Neuron (in vitro differentiated cells): Measurements from ENCODE around the gene HOXB7.

Experiments used
- H2AFZ ChIP-seq: one replicate; pipeline ENCODE4 v1.6.1; 2013; ENCODE audit warnings: low read depth, mild to moderate bottlenecking, inconsistent platforms, low read length, moderate library complexity
- H3K27me3 ChIP-seq: one replicate; pipeline ENCODE4 v1.6.1; 2013; ENCODE audit warnings: low read length; ENCODE audit not compliant: insufficient read depth
- H3K36me3 ChIP-seq: one replicate; pipeline ENCODE4 v1.6.1; 2013; ENCODE audit warnings: low read length; ENCODE audit not compliant: insufficient read depth
- H3K4me1 ChIP-seq: one replicate; pipeline ENCODE4 v1.6.1; 2013; ENCODE audit warnings: low read length; ENCODE audit not compliant: insufficient read depth
- H3K4me3 ChIP-seq: 2 replicates; pipeline ENCODE4 v1.5.1; 2013; ENCODE audit warnings: mild to moderate bottlenecking, low read length, moderate library complexity
- H3K9me3 ChIP-seq: one replicate; pipeline ENCODE4 v1.6.1; 2013; ENCODE audit warnings: low read length

The HOXB7 gene

GRCh38 chr17:48589831-48590606 lies 20.8 kb downstream of the HOXB7 start, which contains the start of gene HOXB3:
HOXB3 (minus strand) TSS chr17:48590241; CDS start chr17:48552474, 37,767 bp downstream.
- Histone ChIP-seq H3K4me3 (no peak within 1 kb of the TSS), H2AFZ (no peak within 1 kb of the TSS), H3K27me3 (peaks cover 100% of the 10 kb centered on the region), H3K36me3 (no peaks in the 10 kb centered on the region), H3K4me1 (peaks cover 6% of the 10 kb centered on the region), H3K9me3 (no peaks in the 10 kb centered on the region)

GRCh38 chr17:48589060-48589830 lies 21.6 kb downstream of the HOXB7 start:
- no peak overlapping the region for H2AFZ ChIP-seq
- H3K27me3 ChIP-seq: peaks cover 98% of the 10 kb centered on the region
- H3K4me3 ChIP-seq: no peak overlapping the region
- H3K9me3 ChIP-seq: no peaks in the 10 kb centered on the region
- H3K36me3 ChIP-seq: no peaks in the 10 kb centered on the region
- peaks cover 6% of the 10 kb centered on the region for H3K4me1 ChIP-seq

- peaks cover 98% of the 10 kb centered on the region for H3K27me3 ChIP-seq
- no peak overlapping the region for H2AFZ ChIP-seq
- H3K9me3 ChIP-seq: no peaks in the 10 kb centered on the region
- no peaks in the 10 kb centered on the region for H3K36me3 ChIP-seq
- H3K4me1 ChIP-seq: peaks cover 6% of the 10 kb centered on the region
- no peak overlapping the region for H3K4me3 ChIP-seq
Observed at GRCh38 chr17:48588528-48588927, 22.3 kb downstream of the HOXB7 start.

DNA sequence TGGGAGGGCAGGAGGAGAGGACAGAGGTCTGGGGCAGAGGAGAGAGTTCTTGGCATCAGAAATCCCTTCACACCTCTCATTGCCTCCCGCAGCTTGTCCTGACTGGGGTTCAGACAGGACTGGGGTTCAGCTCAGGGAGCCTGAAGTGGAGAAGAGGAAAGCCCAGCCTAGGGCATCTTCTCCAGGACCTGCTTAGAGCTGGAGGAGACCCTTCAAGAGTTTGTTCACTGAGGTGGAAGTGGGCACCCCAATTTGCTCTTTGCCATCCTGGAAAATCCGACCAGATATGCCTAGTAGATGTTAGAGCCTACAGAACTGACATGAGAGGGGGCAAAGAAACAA lies 22.8 kb downstream of the HOXB7 start:
- peaks cover 98% of the 10 kb centered on the region for H3K27me3 ChIP-seq
- peaks cover 2% of the 10 kb centered on the region for H3K9me3 ChIP-seq
- H3K4me1 ChIP-seq: peaks cover 6% of the 10 kb centered on the region
- no peaks in the 10 kb centered on the region for H3K36me3 ChIP-seq
- no peak overlapping the region for H3K4me3 ChIP-seq
- no peak overlapping the region for H2AFZ ChIP-seq

DNA sequence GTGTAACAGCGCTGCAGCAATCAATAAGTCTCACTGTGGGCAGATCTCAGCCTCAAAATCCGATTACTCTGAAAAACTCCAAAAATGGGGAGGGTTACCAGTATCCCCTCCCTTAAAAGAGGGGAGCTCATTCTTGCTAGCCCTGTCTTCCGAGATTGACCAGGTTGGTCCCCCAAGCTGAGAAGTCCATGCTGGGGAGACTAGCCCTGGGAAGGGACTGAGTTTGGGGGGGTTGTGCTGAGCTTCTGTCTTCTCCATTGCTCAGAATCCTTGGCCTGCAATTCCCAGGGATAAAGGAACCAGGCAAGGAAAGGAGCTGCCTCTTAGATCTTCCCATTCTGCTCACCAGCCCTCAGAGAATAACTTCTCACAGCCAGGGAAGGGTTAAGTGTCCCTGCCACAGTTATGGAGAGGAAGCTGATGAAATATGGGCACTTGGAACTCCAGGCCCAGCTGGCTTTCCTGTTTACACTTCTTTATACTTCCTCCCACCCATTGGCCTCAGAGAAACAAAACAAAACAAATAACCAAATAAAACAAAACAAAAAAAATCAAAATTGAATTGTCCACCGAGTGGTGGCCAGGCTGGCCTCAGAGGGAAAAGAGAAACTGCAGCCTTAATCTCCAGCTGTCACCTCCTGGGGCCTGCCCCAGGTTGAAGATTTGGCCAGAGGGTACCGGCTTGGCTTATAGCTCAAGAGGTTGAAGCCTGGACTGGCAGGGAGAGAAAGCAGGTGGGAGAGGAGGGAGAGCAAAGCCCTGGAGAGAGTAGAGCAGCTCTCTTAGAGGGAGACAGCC lies 23.3 kb downstream of the HOXB7 start:
- Histone ChIP-seq H3K9me3 (peaks cover 2% of the 10 kb centered on the region), H3K4me1 (peaks cover 6% of the 10 kb centered on the region), H2AFZ (no peak overlapping the region), H3K36me3 (no peaks in the 10 kb centered on the region), H3K27me3 (peaks cover 98% of the 10 kb centered on the region), H3K4me3 (no peak overlapping the region)

GRCh38 chr17:48586355-48587258 lies 24.2 kb downstream of the HOXB7 start:
- no peaks in the 10 kb centered on the region for H3K36me3 ChIP-seq
- H3K4me3 ChIP-seq: no peak overlapping the region
- peaks cover 98% of the 10 kb centered on the region for H3K27me3 ChIP-seq
- no peak overlapping the region for H2AFZ ChIP-seq
- peaks cover 2% of the 10 kb centered on the region for H3K9me3 ChIP-seq
- H3K4me1 ChIP-seq: peaks cover 6% of the 10 kb centered on the region

GRCh38 chr17:48584223-48584741 lies 26.5 kb downstream of the HOXB7 start:
- peaks cover 6% of the 10 kb centered on the region for H3K4me1 ChIP-seq
- no peak overlapping the region for H3K4me3 ChIP-seq
- H3K9me3 ChIP-seq: peaks cover 2% of the 10 kb centered on the region
- no peaks in the 10 kb centered on the region for H3K36me3 ChIP-seq
- no peak overlapping the region for H2AFZ ChIP-seq
- peaks cover 98% of the 10 kb centered on the region for H3K27me3 ChIP-seq

- Histone ChIP-seq H3K27me3 (peaks cover 98% of the 10 kb centered on the region), H3K4me3 (no peak overlapping the region), H3K36me3 (no peaks in the 10 kb centered on the region), H2AFZ (no peak overlapping the region), H3K9me3 (peaks cover 2% of the 10 kb centered on the region), H3K4me1 (peaks cover 6% of the 10 kb centered on the region)
Observed at GRCh38 chr17:48583708-48584222, 27.1 kb downstream of the HOXB7 start.

DNA sequence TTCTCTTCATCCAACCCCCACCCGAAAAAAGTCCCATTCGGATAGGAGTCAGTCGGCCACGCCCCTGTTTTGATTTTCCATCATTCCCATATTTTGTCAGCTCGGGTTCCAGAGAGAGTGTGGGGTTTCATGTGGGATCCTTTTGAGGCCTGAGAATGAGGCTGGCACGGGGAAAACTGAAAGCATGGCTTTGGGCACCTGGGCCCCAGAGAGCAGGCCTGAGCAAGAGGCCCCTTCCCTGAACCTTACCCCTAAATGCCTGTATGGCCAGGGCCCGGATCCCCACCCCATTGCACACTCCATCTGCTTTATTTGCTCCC lies 28.1 kb downstream of the HOXB7 start:
- Histone ChIP-seq H3K9me3 (peaks cover 2% of the 10 kb centered on the region), H3K4me3 (no peak overlapping the region), H3K4me1 (peaks cover 6% of the 10 kb centered on the region), H2AFZ (no peak overlapping the region), H3K36me3 (no peaks in the 10 kb centered on the region), H3K27me3 (peaks cover 92% of the 10 kb centered on the region)

GRCh38 chr17:48579760-48580554 lies 30.9 kb downstream of the HOXB7 start:
- Histone ChIP-seq H2AFZ (no peak overlapping the region), H3K4me1 (no peaks in the 10 kb centered on the region), H3K36me3 (no peaks in the 10 kb centered on the region), H3K9me3 (peaks cover 2% of the 10 kb centered on the region), H3K4me3 (no peak overlapping the region), H3K27me3 (peaks cover 91% of the 10 kb centered on the region)

DNA sequence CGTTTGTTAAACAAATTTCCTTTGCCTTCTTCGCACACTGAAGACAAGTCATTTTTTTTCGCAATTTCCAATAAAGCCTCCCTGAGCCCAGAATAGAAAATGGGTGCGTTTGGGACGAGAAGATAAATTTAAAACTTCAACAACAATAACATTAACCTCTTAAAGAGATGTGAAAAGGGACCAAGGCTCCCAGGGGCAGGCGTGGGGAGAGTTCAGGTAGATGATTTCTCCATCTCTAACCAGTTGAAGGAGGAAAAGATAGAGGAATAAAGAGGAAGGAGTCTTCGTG lies 31.4 kb downstream of the HOXB7 start:
- H3K36me3 ChIP-seq: no peaks in the 10 kb centered on the region
- H3K4me3 ChIP-seq: no peak overlapping the region
- peaks cover 2% of the 10 kb centered on the region for H3K9me3 ChIP-seq
- H3K27me3 ChIP-seq: peaks cover 92% of the 10 kb centered on the region
- H2AFZ ChIP-seq: no peak overlapping the region
- no peaks in the 10 kb centered on the region for H3K4me1 ChIP-seq
